GM19438 (cell line): ENCODE measurements around the gene NEU1.

Experiments
- ATAC-seq: cut with Tn5 transposase; IDR thresholded peaks from one replicate; pipeline ENCODE4 v1.9.1; 2021; ENCODE audit warnings: low read depth; ENCODE audit not compliant: unreplicated experiment

The NEU1 gene

GRCh38 chr6:31896856-31897611 is 34.4 kb upstream of the NEU1 start:
- ATAC-seq, result no peak

GRCh38 chr6:31896493-31896855 is 33.9 kb upstream of the NEU1 start:
- ATAC-seq, result no peak

DNA sequence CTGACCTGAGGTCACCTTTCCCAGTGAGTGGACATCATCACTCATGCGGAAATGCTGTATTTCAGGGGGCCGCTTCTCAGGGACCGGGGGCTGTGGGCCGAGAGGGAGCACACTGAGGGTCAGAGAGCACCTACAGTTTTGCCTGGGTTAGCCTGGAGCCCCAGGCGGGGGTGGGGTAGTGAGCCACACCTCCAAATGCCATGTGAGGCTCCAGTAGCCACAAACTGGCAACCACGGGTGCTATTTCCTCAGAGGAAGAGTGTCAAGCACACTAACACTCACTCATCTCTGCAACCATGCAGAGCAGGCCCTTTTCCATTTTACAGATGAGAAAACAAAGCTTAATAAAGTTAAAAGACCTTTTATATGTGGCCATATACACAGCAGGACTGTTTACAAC is 30.2 kb upstream of the NEU1 start:
- ATAC-seq, result no peak

GRCh38 chr6:31889331-31889972 is 26.8 kb upstream of the NEU1 start:
- ATAC-seq, result no peak

- ATAC-seq, result no peak
These were observed 25.9 kb upstream of the NEU1 start for GRCh38 chr6:31888276-31889258.

GRCh38 chr6:31887173-31888007 is 24.8 kb upstream of the NEU1 start:
- no peak for ATAC-seq

- ATAC-seq, result no peak
These were observed 23.9 kb upstream of the NEU1 start for GRCh38 chr6:31886541-31886991.

GRCh38 chr6:31884528-31885035 is 22.0 kb upstream of the NEU1 start:
- no peak for ATAC-seq

DNA sequence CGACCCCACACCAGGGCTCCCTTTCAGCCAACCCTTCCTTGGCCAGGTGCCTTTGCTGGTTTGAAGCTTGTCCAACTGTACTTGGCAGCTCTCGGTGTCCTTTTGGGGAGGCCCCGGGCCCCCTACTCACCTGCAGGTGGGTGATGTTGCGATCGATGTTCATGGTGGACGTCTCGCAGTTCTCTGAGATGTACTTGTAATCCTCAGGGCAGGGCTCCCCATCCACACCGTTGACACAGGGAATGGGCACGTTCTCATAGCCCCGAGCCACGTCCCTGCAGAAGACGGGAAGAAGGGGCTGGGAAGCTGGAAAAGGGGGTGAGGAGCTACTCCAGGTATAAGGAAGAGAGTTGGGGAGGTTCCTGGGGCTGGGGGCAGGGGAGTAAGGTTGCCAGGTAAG is 21.1 kb upstream of the NEU1 start:
- ATAC-seq, result no peak

DNA sequence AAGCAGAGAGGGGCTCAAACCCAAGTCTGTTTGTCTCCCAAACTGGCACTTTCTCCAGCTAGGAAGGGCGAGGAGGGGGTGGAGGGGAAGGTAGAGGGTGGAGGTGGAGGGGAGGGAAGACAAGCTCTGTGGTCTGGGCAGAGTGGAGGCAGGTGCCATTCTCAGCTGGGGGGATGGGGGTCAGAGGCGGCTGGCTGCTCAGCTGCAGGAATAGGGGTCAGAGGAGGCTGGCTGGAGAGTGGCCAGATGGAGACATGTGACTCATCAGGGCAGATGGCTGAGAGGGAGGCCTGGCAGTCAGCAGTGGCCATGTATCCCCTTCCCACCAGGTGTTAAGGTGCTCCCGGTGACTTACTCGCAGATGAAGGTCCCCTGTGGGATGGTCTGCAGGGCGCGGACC is 19.7 kb upstream of the NEU1 start:
- no peak for ATAC-seq

- ATAC-seq, result no peak
These were observed 18.7 kb upstream of the NEU1 start for GRCh38 chr6:31881136-31881859.

DNA sequence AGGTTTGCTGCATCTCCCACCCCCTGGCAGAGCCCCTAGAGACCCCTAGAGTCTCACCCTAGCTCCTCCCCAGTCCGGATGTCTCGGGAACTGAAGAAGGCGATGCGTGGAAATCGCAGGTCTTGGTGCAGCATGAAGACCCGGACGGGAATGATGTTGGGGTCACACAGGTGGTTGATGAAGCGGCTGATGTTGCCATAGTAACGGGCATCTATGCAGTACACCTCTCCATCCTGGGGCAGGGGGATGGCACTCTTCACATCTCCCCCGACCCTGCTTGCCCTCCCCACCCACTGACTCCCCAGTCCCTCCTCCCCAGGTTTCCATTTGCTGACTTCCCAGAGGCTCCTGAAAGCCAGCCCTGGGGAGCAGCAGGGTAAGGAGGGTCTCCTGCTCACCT is 18.0 kb upstream of the NEU1 start:
- no peak for ATAC-seq

DNA sequence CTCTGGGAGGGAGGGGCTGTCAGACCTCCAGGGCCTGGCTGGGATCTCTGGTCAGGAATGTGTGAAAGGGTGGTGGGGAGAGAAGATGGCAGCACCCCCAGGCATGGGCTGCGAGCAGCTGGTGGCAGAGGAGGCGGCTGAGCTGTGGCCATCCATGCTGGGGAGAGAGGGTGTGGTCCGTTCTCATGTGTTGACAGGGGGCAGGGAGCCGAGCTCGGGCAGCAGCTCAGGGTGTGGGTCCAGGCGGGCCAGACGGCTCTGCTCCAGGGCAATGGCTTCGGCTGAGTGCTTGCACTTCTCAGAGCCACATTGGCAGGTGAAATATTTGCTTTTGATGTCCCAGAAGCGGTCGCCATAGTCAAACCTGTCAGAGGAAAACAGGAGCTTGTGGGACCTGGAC is 17.3 kb upstream of the NEU1 start:
- ATAC-seq, result no peak

- no peak for ATAC-seq
These were observed 16.5 kb upstream of the NEU1 start for GRCh38 chr6:31879143-31879542.

- ATAC-seq, result no peak
These were observed 16.1 kb upstream of the NEU1 start, which contains the start of gene SLC44A4 for GRCh38 chr6:31878726-31879125. SLC44A4 (minus strand) TSS chr6:31878997; CDS start chr6:31878980, 17 bp downstream.

- no peak for ATAC-seq
These were observed 15.6 kb upstream of the NEU1 start for GRCh38 chr6:31878222-31878621.

- ATAC-seq, result no peak
These were observed 15.1 kb upstream of the NEU1 start for GRCh38 chr6:31877651-31878161.

GRCh38 chr6:31877125-31877650 is 14.6 kb upstream of the NEU1 start:
- ATAC-seq, result no peak

DNA sequence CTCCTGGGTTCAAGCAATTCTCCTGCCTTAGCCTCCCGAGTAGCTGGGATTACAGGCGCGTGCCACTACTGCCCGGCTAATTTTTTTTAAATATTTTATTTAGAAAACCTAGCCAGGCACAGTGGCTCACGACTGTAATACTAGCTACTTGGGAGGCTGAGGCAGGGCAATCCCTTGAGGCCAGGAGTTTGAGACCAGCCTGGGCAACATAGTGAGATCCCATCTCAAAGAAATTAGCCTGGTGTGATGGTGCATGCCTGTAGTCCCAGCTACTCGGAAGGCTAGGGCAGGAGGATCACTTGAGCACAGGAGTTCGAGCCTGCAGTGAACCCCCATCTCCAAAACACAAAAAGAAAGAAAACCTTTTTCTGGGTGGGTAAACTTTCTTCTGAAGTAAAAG is 13.7 kb upstream of the NEU1 start:
- no peak for ATAC-seq
